SK-N-SH (cell line): ENCODE data around the gene SPTB.

Experiments used
- EZH2phosphoT487 ChIP-seq: fragments of 200-600 bp; sonication (generic); IDR thresholded peaks from 2 replicates; pipeline ENCODE4 v1.6.1; 2017; ENCODE audit warnings: low read depth, mixed run types, mild to moderate bottlenecking, antibody characterized with exemption, moderate library complexity, borderline replicate concordance
- FOXM1 ChIP-seq: IDR thresholded peaks from 2 replicates; pipeline ENCODE4 v1.4.0; 2012; ENCODE audit warnings: low read depth, mild to moderate bottlenecking
- MXI1 ChIP-seq: IDR thresholded peaks from 2 replicates; pipeline ENCODE4 v1.6.1; 2012; ENCODE audit warnings: mild to moderate bottlenecking, low read depth, low read length, improper control_type of control experiment
- NRF1 ChIP-seq: IDR thresholded peaks from 2 replicates; pipeline ENCODE4 v1.6.1; 2012; ENCODE audit warnings: low read depth, mild to moderate bottlenecking, low read length
- POLR2AphosphoS5 ChIP-seq: IDR thresholded peaks from 2 replicates; pipeline ENCODE4 v1.6.1; 2012; ENCODE audit warnings: low read depth, low read length
- RCOR1 ChIP-seq: fragments of 150-350 bp; IDR thresholded peaks from 2 replicates; pipeline ENCODE4 v1.6.1; 2017; ENCODE audit warnings: antibody characterized with exemption, low read length
- RXRA ChIP-seq: IDR thresholded peaks from 2 replicates; pipeline ENCODE4 v1.4.0; 2012; ENCODE audit warnings: low read depth, mild to moderate bottlenecking, borderline replicate concordance
- SIN3A ChIP-seq: IDR thresholded peaks from 2 replicates; pipeline ENCODE4 v1.6.1; 2012; ENCODE audit warnings: low read depth, mild to moderate bottlenecking, low read length, moderate library complexity, borderline replicate concordance
- SMC3 ChIP-seq: IDR thresholded peaks from 2 replicates; pipeline ENCODE4 v1.6.1; 2012; ENCODE audit warnings: low read depth, low read length, improper control_type of control experiment
- TAF1 ChIP-seq: IDR thresholded peaks from 2 replicates; pipeline ENCODE4 v1.6.1; 2012; ENCODE audit warnings: low read depth, mild to moderate bottlenecking, low read length, moderate library complexity, borderline replicate concordance
- YY1 ChIP-seq: IDR thresholded peaks from 2 replicates; pipeline ENCODE4 v1.4.0; 2012; ENCODE audit warnings: low read depth, mild to moderate bottlenecking
- TF ChIP-seq, protein P1 (sequence below): fragments of 200-600 bp; sonication (generic); IDR thresholded peaks from 2 replicates; pipeline ENCODE4 v1.6.1; 2017; ENCODE audit warnings: antibody characterized with exemption, mild to moderate bottlenecking, moderate library complexity
- TF ChIP-seq, protein P2 (sequence below): IDR thresholded peaks from 2 replicates; pipeline ENCODE4 v1.6.1; 2012; ENCODE audit warnings: mild to moderate bottlenecking, low read depth, low read length, moderate library complexity
- TF ChIP-seq, protein P3 (sequence below): IDR thresholded peaks from 2 replicates; pipeline ENCODE4 v1.4.0; 2012; ENCODE audit warnings: low read depth, borderline replicate concordance

DNA sequence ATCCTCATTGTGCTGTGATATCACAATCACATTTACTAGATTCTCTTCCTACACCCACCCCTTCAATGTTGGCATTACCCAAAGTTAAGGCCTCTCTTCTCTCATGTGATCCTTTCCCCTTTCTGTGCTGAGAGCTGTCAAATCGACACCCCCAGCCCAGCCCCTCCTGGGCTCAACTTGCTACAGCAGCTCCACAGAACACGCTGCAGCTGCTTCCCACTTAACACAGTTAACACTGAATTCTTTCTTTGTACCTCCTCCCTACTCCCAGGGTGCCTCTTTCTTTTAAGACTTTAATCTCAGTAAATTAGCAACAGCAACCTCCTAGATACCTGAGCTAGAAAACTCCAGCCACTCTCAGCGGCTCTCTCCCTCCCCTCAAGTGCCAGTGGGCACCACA is 17.8 kb downstream of the SPTB start:
- no peak for TF ChIP-seq YY1
- TF ChIP-seq POLR2AphosphoS5: no peak
- TF ChIP-seq NRF1: no peak
- TF ChIP-seq, protein P1, sequence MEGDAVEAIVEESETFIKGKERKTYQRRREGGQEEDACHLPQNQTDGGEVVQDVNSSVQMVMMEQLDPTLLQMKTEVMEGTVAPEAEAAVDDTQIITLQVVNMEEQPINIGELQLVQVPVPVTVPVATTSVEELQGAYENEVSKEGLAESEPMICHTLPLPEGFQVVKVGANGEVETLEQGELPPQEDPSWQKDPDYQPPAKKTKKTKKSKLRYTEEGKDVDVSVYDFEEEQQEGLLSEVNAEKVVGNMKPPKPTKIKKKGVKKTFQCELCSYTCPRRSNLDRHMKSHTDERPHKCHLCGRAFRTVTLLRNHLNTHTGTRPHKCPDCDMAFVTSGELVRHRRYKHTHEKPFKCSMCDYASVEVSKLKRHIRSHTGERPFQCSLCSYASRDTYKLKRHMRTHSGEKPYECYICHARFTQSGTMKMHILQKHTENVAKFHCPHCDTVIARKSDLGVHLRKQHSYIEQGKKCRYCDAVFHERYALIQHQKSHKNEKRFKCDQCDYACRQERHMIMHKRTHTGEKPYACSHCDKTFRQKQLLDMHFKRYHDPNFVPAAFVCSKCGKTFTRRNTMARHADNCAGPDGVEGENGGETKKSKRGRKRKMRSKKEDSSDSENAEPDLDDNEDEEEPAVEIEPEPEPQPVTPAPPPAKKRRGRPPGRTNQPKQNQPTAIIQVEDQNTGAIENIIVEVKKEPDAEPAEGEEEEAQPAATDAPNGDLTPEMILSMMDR: no peak
- TF ChIP-seq, protein P2, sequence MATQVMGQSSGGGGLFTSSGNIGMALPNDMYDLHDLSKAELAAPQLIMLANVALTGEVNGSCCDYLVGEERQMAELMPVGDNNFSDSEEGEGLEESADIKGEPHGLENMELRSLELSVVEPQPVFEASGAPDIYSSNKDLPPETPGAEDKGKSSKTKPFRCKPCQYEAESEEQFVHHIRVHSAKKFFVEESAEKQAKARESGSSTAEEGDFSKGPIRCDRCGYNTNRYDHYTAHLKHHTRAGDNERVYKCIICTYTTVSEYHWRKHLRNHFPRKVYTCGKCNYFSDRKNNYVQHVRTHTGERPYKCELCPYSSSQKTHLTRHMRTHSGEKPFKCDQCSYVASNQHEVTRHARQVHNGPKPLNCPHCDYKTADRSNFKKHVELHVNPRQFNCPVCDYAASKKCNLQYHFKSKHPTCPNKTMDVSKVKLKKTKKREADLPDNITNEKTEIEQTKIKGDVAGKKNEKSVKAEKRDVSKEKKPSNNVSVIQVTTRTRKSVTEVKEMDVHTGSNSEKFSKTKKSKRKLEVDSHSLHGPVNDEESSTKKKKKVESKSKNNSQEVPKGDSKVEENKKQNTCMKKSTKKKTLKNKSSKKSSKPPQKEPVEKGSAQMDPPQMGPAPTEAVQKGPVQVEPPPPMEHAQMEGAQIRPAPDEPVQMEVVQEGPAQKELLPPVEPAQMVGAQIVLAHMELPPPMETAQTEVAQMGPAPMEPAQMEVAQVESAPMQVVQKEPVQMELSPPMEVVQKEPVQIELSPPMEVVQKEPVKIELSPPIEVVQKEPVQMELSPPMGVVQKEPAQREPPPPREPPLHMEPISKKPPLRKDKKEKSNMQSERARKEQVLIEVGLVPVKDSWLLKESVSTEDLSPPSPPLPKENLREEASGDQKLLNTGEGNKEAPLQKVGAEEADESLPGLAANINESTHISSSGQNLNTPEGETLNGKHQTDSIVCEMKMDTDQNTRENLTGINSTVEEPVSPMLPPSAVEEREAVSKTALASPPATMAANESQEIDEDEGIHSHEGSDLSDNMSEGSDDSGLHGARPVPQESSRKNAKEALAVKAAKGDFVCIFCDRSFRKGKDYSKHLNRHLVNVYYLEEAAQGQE: no peak
- TF ChIP-seq RCOR1: no peak
- no peak for TF ChIP-seq EZH2phosphoT487
- TF ChIP-seq FOXM1: no peak
- TF ChIP-seq SMC3: no peak
- TF ChIP-seq RXRA: no peak
- TF ChIP-seq TAF1: no peak
- TF ChIP-seq MXI1: no peak
- no peak for TF ChIP-seq SIN3A
- TF ChIP-seq, protein P3, sequence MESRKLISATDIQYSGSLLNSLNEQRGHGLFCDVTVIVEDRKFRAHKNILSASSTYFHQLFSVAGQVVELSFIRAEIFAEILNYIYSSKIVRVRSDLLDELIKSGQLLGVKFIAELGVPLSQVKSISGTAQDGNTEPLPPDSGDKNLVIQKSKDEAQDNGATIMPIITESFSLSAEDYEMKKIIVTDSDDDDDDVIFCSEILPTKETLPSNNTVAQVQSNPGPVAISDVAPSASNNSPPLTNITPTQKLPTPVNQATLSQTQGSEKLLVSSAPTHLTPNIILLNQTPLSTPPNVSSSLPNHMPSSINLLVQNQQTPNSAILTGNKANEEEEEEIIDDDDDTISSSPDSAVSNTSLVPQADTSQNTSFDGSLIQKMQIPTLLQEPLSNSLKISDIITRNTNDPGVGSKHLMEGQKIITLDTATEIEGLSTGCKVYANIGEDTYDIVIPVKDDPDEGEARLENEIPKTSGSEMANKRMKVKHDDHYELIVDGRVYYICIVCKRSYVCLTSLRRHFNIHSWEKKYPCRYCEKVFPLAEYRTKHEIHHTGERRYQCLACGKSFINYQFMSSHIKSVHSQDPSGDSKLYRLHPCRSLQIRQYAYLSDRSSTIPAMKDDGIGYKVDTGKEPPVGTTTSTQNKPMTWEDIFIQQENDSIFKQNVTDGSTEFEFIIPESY: no peak
